Rectal smooth muscle tissue (tissue), 1 donor: Measurements from ENCODE around the gene PLEKHA1.

Experiments
- H3K27ac ChIP-seq: one replicate; pipeline ENCODE4 v1.7.0; 2013; ENCODE audit warnings: low read depth, low read length, inconsistent platforms
- H3K27me3 ChIP-seq: one replicate; pipeline ENCODE4 v1.7.0; 2013; ENCODE audit warnings: low read length; ENCODE audit not compliant: control insufficient read depth, insufficient read depth
- H3K36me3 ChIP-seq: one replicate; pipeline ENCODE4 v1.7.0; 2013; ENCODE audit warnings: low read length; ENCODE audit not compliant: control insufficient read depth, insufficient read depth
- H3K4me1 ChIP-seq: one replicate; pipeline ENCODE4 v1.7.0; 2013; ENCODE audit warnings: low read length; ENCODE audit not compliant: control insufficient read depth, insufficient read depth
- H3K4me3 ChIP-seq: one replicate; pipeline ENCODE4 v1.7.0; 2013; ENCODE audit warnings: low read length
- H3K9ac ChIP-seq: one replicate; pipeline ENCODE4 v1.7.0; 2013; ENCODE audit warnings: low read length

Gene PLEKHA1

GRCh38 chr10:122421054-122421625 lies 46.6 kb downstream of the PLEKHA1 start:
- H3K9ac ChIP-seq = no peak overlapping the region
- H3K36me3 ChIP-seq = peaks cover 3% of the 10 kb centered on the region
- H3K27ac ChIP-seq = no peak overlapping the region
- H3K4me1 ChIP-seq = peaks cover 9% of the 10 kb centered on the region
- H3K4me3 ChIP-seq = no peak overlapping the region
- H3K27me3 ChIP-seq = no peaks in the 10 kb centered on the region

- Histone ChIP-seq H3K27me3 (no peaks in the 10 kb centered on the region), H3K9ac (no peak overlapping the region), H3K36me3 (peaks cover 3% of the 10 kb centered on the region), H3K4me1 (peaks cover 9% of the 10 kb centered on the region), H3K27ac (no peak overlapping the region), H3K4me3 (no peak overlapping the region)
Measured at GRCh38 chr10:122421742-122422141, 47.2 kb downstream of the PLEKHA1 start.

GRCh38 chr10:122422266-122422989 lies 47.9 kb downstream of the PLEKHA1 start:
- Histone ChIP-seq H3K4me3 (no peak overlapping the region), H3K9ac (no peak overlapping the region), H3K27me3 (no peaks in the 10 kb centered on the region), H3K27ac (no peak overlapping the region), H3K36me3 (peaks cover 3% of the 10 kb centered on the region), H3K4me1 (peaks cover 9% of the 10 kb centered on the region)

- H3K4me1 ChIP-seq = peaks cover 11% of the 10 kb centered on the region
- H3K27ac ChIP-seq = no peak overlapping the region
- H3K9ac ChIP-seq = no peak overlapping the region
- H3K4me3 ChIP-seq = no peak overlapping the region
- no peaks in the 10 kb centered on the region for H3K27me3 ChIP-seq
- peaks cover 3% of the 10 kb centered on the region for H3K36me3 ChIP-seq
Measured at GRCh38 chr10:122424059-122424458, 49.6 kb downstream of the PLEKHA1 start.

GRCh38 chr10:122426829-122427228 lies 52.3 kb downstream of the PLEKHA1 start:
- Histone ChIP-seq H3K9ac (no peak overlapping the region), H3K27ac (no peak overlapping the region), H3K36me3 (peaks cover 6% of the 10 kb centered on the region), H3K4me3 (no peak overlapping the region), H3K27me3 (no peaks in the 10 kb centered on the region), H3K4me1 (peaks cover 6% of the 10 kb centered on the region)

GRCh38 chr10:122427280-122427679 lies 52.8 kb downstream of the PLEKHA1 start:
- Histone ChIP-seq H3K27ac (no peak overlapping the region), H3K36me3 (peaks cover 6% of the 10 kb centered on the region)

GRCh38 chr10:122435212-122435827 lies 60.8 kb downstream of the PLEKHA1 start:
- H3K9ac ChIP-seq = no peak overlapping the region
- no peaks in the 10 kb centered on the region for H3K27me3 ChIP-seq
- no peaks in the 10 kb centered on the region for H3K4me1 ChIP-seq
- H3K27ac ChIP-seq = no peak overlapping the region
- no peaks in the 10 kb centered on the region for H3K36me3 ChIP-seq
- no peak overlapping the region for H3K4me3 ChIP-seq

More at GRCh38 chr10:122427280-122427679, 52.8 kb downstream of the PLEKHA1 start:
- H3K9ac ChIP-seq = no peak overlapping the region
- peaks cover 4% of the 10 kb centered on the region for H3K4me1 ChIP-seq
- no peak overlapping the region for H3K4me3 ChIP-seq
- H3K27me3 ChIP-seq = no peaks in the 10 kb centered on the region

- Histone ChIP-seq H3K4me3 (no peak overlapping the region), H3K4me1 (peaks cover 1% of the 10 kb centered on the region), H3K36me3 (no peaks in the 10 kb centered on the region), H3K27me3 (no peaks in the 10 kb centered on the region), H3K27ac (no peak overlapping the region), H3K9ac (no peak overlapping the region)
Measured at GRCh38 chr10:122441961-122442360, 67.5 kb downstream of the PLEKHA1 start.

- no peaks in the 10 kb centered on the region for H3K27me3 ChIP-seq
- peaks cover 2% of the 10 kb centered on the region for H3K4me1 ChIP-seq
- H3K4me3 ChIP-seq = no peak overlapping the region
- no peak overlapping the region for H3K9ac ChIP-seq
- no peak overlapping the region for H3K27ac ChIP-seq
- H3K36me3 ChIP-seq = no peaks in the 10 kb centered on the region
Measured at GRCh38 chr10:122445469-122445868, 71.0 kb downstream of the PLEKHA1 start.

GRCh38 chr10:122445904-122446303 lies 71.4 kb downstream of the PLEKHA1 start:
- Histone ChIP-seq H3K36me3 (no peaks in the 10 kb centered on the region), H3K4me1 (peaks cover 2% of the 10 kb centered on the region), H3K9ac (no peak overlapping the region), H3K27ac (no peak overlapping the region), H3K27me3 (no peaks in the 10 kb centered on the region), H3K4me3 (no peak overlapping the region)

GRCh38 chr10:122446668-122447423 lies 72.3 kb downstream of the PLEKHA1 start:
- H3K36me3 ChIP-seq = no peaks in the 10 kb centered on the region

GRCh38 chr10:122448600-122448999 lies 74.1 kb downstream of the PLEKHA1 start:
- Histone ChIP-seq H3K27ac (no peak overlapping the region), H3K4me3 (no peak overlapping the region), H3K36me3 (no peaks in the 10 kb centered on the region), H3K27me3 (no peaks in the 10 kb centered on the region), H3K4me1 (peaks cover 2% of the 10 kb centered on the region), H3K9ac (no peak overlapping the region)

More at GRCh38 chr10:122446668-122447423, 72.3 kb downstream of the PLEKHA1 start:
- Histone ChIP-seq H3K4me3 (no peak overlapping the region), H3K27me3 (no peaks in the 10 kb centered on the region), H3K4me1 (peaks cover 2% of the 10 kb centered on the region), H3K27ac (no peak overlapping the region), H3K9ac (no peak overlapping the region)
